HG03066 (cell line): ENCODE data around the gene AGO4.
A peak's percentile ranks its signal among the peaks of the same experiment; 100 is the strongest.
"Not testable (repeated sequence)": the region's sequence is repeated elsewhere in the genome, so short reads cannot be mapped to it uniquely, and the experiment has no call there.

Source experiments
- ATAC-seq: cut with Tn5 transposase; IDR thresholded peaks from one replicate; pipeline ENCODE4 v1.9.1; 2021; ENCODE audit warnings: low read depth; ENCODE audit not compliant: unreplicated experiment

AGO4 gene

DNA sequence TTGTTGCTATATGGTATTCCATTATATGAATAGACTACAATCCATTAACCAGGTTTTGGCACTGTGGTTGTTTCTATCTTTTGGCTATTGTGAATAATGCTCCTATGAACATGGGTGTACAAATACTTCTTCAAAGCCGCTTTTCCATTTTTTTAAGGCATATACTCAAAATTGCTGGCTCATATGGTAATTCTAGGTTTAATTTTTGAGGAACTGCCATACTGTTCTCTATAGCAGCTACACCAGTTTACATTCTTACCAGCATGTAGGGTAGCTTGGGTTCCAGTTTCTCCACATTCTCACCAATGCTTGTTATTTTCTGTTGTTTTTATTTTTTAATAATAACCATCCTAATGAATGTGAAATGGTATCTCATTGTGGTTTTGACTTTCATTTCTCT, 55.3 kb downstream of the AGO4 start:
- ATAC-seq, result no peak

- ATAC-seq, result no peak
Observed at GRCh38 chr1:35863881-35864625, 56.2 kb downstream of the AGO4 start.

GRCh38 chr1:35864813-35865212, 57.0 kb downstream of the AGO4 start:
- ATAC-seq, result no peak

DNA sequence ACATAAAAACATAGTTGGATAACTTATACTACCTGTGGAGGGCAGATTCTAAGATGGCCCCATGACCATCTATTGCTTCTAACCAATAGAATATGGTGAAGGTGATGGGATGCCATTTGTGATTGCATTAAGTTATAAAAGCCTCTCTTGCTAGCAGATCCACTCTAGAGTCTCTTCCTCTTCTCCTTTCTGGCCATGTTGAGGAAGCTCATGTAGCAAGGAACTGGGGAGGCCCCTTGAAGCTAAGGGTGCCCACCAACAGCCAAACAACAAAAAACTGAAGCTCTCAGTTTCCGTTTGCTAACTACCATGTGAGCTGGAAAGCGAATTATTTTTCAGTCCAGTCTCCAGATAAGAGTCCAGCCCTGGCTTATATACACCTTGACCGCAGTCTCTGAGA, 59.2 kb downstream of the AGO4 start:
- ATAC-seq, result no peak

GRCh38 chr1:35869245-35869950, 61.6 kb downstream of the AGO4 start:
- not testable (repeated sequence) for ATAC-seq

- ATAC-seq, result no peak
Observed at GRCh38 chr1:35870651-35871309, 63.0 kb downstream of the AGO4 start.

GRCh38 chr1:35873243-35873750, 65.5 kb downstream of the AGO4 start:
- no peak for ATAC-seq

- not testable (repeated sequence) for ATAC-seq
Observed at GRCh38 chr1:35874115-35874514, 66.3 kb downstream of the AGO4 start.

DNA sequence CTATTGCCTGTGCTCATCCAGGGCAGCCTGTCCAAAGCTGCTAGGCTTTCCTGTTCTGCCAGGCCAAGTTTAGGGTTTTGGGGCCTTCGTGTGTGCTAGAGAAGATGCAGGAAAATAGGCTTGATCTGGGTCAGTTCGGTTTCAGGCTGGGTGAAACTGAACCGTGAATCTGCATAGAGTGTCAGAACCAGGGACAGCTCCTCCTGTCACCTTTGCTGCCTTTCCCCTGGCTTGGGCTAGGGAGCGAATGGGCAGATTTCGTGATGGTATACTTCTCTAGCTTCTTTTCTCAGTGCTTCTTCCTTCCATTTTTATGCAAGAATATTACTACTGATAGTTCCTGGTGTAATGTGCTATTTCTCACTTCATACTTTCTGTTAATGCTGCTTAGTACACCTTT, 69.2 kb downstream of the AGO4 start:
- ATAC-seq, result no peak

- ATAC-seq, result no peak
Observed at GRCh38 chr1:35881850-35882273, 74.0 kb downstream of the AGO4 start.

GRCh38 chr1:35882586-35882944, 74.7 kb downstream of the AGO4 start:
- no peak for ATAC-seq

- ATAC-seq, result peak; percentile 73
Observed at GRCh38 chr1:35882945-35883634, 75.3 kb downstream of the AGO4 start, which contains the start of gene AGO1. TSS of gene AGO1 (plus strand) at chr1:35883209. CDS start at chr1:35883422, 213 bp downstream.

DNA sequence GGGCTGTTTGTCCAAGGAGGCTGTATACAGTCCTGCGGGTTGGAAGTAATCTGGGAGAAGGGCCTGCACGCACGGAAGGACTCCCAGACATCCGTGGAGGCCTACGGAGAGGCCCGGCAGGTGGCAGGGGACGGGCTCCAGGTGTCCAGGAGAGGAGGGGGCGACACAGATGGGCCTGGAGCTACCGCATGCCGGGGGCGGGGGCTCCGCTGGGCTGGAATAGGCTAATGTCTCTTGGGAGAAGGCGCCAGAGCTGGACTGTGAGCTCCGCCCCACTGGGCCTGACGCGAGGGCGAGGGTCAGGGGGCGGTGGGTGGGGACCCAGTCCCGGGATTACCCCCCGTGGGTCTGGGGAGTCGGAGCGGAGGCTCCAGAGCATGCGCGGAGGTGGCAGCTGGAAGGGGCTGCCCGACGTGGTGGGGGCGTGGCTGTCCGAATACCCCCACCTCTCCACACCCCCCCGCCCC, 75.9 kb downstream of the AGO4 start:
- no peak for ATAC-seq

DNA sequence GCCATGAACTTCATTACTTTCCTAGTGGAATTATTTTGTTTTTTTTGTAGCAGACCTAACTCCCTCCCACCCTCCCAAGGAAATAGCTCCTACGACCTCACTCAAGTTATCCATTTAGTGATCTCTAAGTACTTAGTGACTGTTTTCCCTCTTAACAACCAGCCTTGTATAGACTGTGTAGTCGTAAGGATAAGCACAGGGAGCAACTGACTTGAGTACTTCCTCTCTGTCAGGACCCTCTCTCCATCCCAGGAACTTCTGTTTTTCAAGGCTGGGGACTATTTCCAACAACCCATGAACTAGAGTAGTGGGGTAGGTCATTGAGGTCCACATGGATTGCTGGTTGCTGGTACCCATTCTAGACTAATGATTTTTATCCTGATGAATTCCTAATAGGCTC, 77.1 kb downstream of the AGO4 start:
- ATAC-seq, result no peak

DNA sequence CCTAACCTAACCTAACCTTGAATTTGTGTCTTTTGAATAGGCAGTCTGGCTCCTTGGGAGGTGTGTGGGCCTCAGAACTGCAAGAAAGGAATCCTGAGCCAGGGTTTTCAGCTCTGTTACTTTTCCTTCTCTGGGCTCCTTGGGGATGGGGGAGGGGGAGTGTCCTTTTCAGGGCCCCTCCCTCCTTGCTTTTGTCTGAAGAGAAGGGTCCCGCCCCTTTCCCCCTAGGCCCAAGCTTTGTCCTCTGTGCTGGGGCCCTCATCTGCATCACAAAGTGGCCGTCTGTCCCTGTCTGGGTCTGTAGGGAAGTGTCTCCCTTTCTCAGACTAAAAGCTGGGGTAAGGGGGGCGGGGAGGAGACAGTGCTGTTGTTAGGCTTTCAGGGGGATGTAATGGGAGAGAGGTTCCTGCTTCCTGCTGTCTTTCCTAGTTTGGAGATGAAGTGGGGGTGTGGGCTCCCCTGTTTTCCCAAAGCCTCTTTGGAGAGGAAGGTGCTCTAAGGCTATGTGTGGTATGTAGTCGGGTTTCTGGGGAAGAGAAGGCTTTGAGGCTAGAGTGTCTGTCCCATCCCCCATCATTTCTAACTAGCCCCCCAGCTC, 78.2 kb downstream of the AGO4 start:
- ATAC-seq, result no peak

- no peak for ATAC-seq
Observed at GRCh38 chr1:35886577-35887431, 79.0 kb downstream of the AGO4 start.

- ATAC-seq, result no peak
Observed at GRCh38 chr1:35887508-35887907, 79.7 kb downstream of the AGO4 start.

- ATAC-seq, result no peak
Observed at GRCh38 chr1:35888255-35888654, 80.4 kb downstream of the AGO4 start.

DNA sequence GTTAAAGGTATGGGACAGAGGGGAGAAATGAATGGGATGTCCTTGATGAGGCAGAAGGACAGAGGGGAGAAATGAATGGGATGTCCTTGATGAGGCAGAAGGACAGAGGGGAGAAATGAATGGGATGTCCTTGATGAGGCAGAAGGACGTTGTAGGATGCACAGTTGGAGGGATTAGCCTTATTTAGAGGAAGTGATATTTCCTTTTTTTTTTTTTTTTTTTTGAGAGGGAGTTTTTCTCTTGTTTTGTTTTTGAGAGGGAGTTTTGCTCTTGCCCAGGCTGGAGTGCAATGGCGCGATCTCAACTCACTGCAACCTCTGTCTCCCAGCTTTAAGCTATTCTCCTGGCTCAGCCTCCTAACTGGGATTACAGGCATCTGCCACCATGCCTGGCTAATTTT, 81.2 kb downstream of the AGO4 start:
- not testable (repeated sequence) for ATAC-seq
